K562 (cell line): Measurements from ENCODE around the gene C1QTNF12. TPM values are rescaled to one million over a fixed set of nuclear protein-coding genes. Genes with fewer than 3 reads are reported as not detected.
A peak's percentile ranks its signal among the peaks of the same experiment; 100 is the strongest.

Experiments used
- ATAC-seq: fragments of 200-7000 bp; cut with Tn5 transposase; 3 replicates; pipeline ENCODE4 v1.9.1; 2020; ENCODE audit warnings: moderate library complexity
- BruUV-seq: library from RNA; stranded (reverse); fragments of 400-500 nt; replicated peaks from 2 replicates; lab custom pipeline; 2021; lab: Mats Ljungman, UMichigan
- CTCF ChIA-PET: fragments of 300-600 bp; formaldehyde crosslinking; extraction: SDS; loops from one replicate; lab custom pipeline; 2021; ENCODE audit warnings: low intra/inter-chr PET ratio; lab: Yijun Ruan, JAX
- POLR2A ChIA-PET: fragments of 300-600, 350-650 bp; sonication (Branson Sonifier 250); formaldehyde crosslinking; extraction: SDS; loops from one replicate; lab custom pipeline; 2021; ENCODE audit warnings: antibody characterized with exemption, inconsistent platforms; lab: Yijun Ruan, JAX
- DNase-seq, 4 experiments: peaks; one replicate each; pipeline versions ENCODE4 v3.0.0 to v3.0.0-alpha.2; 2011 to 2018; ENCODE audit warnings: low spot score in 3 of 4, mixed read lengths in 3 of 4; ENCODE audit errors: extremely low read depth in 1 of 4
- FAIRE-seq: peaks from 2 replicates; lab custom pipeline; 2011; peaks lifted over from hg19 to GRCh38; lab: Jason Lieb, UNC
- H2AFZ ChIP-seq: 2 replicates; pipeline ENCODE4 v1.6.0; 2011; ENCODE audit warnings: low read depth, low read length, control low read depth, inconsistent platforms
- H3K27ac ChIP-seq: fragments of 200-600 bp; 3 replicates; pipeline ENCODE4 v1.8.0; 2011; ENCODE audit warnings: low read depth, mild to moderate bottlenecking, control low read depth, inconsistent platforms, low read length, moderate library complexity, mixed read lengths; ENCODE audit errors: extremely low read depth
- H3K27me3 ChIP-seq, 2 experiments: fragments of 300-600 bp in 1 of 2; 2 replicates in 1 of 2; 3 replicates in 1 of 2; pipeline versions ENCODE4 v1.6.0 to v1.8.0; 2011; ENCODE audit warnings: inconsistent platforms in 2 of 2, low read length in 2 of 2, mild to moderate bottlenecking in 1 of 2, mixed read lengths in 1 of 2, moderate library complexity in 1 of 2; ENCODE audit not compliant: control insufficient read depth in 2 of 2, insufficient read depth in 2 of 2
- H3K36me3 ChIP-seq: fragments of 300-600 bp; 3 replicates; pipeline ENCODE4 v1.8.0; 2011; ENCODE audit warnings: mild to moderate bottlenecking, low read length, inconsistent platforms; ENCODE audit not compliant: control insufficient read depth, insufficient read depth
- H3K4me1 ChIP-seq, 2 experiments: fragments of 200-600 bp in 1 of 2; replicated peaks in 1 of 2; 2 replicates in 1 of 2; 3 replicates in 1 of 2; pipeline versions ENCODE4 v1.5.1 to v1.8.0; 2011; ENCODE audit warnings: inconsistent platforms in 2 of 2, low read length in 2 of 2, mild to moderate bottlenecking in 1 of 2, mixed read lengths in 1 of 2, moderate library complexity in 1 of 2; ENCODE audit not compliant: control insufficient read depth in 2 of 2, insufficient read depth in 2 of 2
- H3K4me2 ChIP-seq: 2 replicates; pipeline ENCODE4 v1.6.1; 2011; ENCODE audit warnings: low read length, control low read depth, inconsistent platforms, mixed read lengths; ENCODE audit not compliant: insufficient read depth
- H3K4me3 ChIP-seq: fragments of 200-600 bp; sonication (generic), shearing (Covaris generic); 2 replicates; pipeline ENCODE4 v1.5.1; 2016; ENCODE audit warnings: control low read depth, inconsistent platforms
- H3K79me2 ChIP-seq: fragments of 200-600 bp; 3 replicates; pipeline ENCODE4 v1.8.0; 2011; ENCODE audit warnings: low read length, inconsistent platforms; ENCODE audit not compliant: control insufficient read depth, insufficient read depth
- H3K9ac ChIP-seq, 2 experiments: 2 replicates each; pipeline versions ENCODE4 v1.6.0 to v1.6.1; 2011; ENCODE audit warnings: low read depth in 2 of 2, low read length in 2 of 2, control low read depth in 1 of 2, inconsistent platforms in 1 of 2, mild to moderate bottlenecking in 1 of 2, mixed read lengths in 1 of 2; ENCODE audit not compliant: insufficient read depth in 1 of 2
- H3K9me1 ChIP-seq: one replicate; pipeline ENCODE4 v1.6.0; 2011; ENCODE audit warnings: inconsistent platforms, mild to moderate bottlenecking, low read length, moderate library complexity; ENCODE audit not compliant: control insufficient read depth, insufficient read depth
- H3K9me3 ChIP-seq: replicated peaks from 2 replicates; pipeline ENCODE4 v1.5.1; 2011; ENCODE audit warnings: low read depth, low read length, inconsistent platforms; ENCODE audit not compliant: control insufficient read depth, insufficient read depth
- H4K20me1 ChIP-seq: replicated peaks from 2 replicates; pipeline ENCODE4 v1.6.1; 2011; ENCODE audit warnings: low read length, inconsistent platforms, mixed read lengths; ENCODE audit not compliant: control insufficient read depth, insufficient read depth
- MIER1 ChIP-seq: fragments of 450-650 bp; IDR thresholded peaks from 2 replicates; pipeline ENCODE4 v1.6.1; 2016; ENCODE audit warnings: antibody characterized with exemption, mild to moderate bottlenecking, low read depth
- POLR2G ChIP-seq: fragments of 200-400 bp; formaldehyde crosslinking; IDR thresholded peaks from 2 replicates; pipeline ENCODE4 v1.6.1; 2017; ENCODE audit warnings: low read depth, mild to moderate bottlenecking, antibody characterized with exemption, low read length, moderate library complexity
- RBFOX2 ChIP-seq: fragments of 200-400 bp; formaldehyde crosslinking; IDR thresholded peaks from 2 replicates; pipeline ENCODE4 v1.6.1; 2017; ENCODE audit warnings: low read depth, mild to moderate bottlenecking, low read length, moderate library complexity
- YY1 ChIP-seq, 3 experiments: IDR thresholded peaks; 2 replicates each; pipeline ENCODE4 v1.6.1; 2011; ENCODE audit warnings: low read length in 2 of 3, mild to moderate bottlenecking in 2 of 3, moderate library complexity in 2 of 3, borderline replicate concordance in 1 of 3, control low read depth in 1 of 3, low read depth in 1 of 3; ENCODE audit not compliant: insufficient read depth in 3 of 3, insufficient replicate concordance in 2 of 3, control insufficient read depth in 1 of 3, insufficient read length in 1 of 3; ENCODE audit errors: extremely low read depth in 1 of 3
- ZNF253 ChIP-seq: fragments of 250-450 bp; sonication (Bioruptor Pico); conservative IDR thresholded peaks from 2 replicates; pipeline ENCODE4 v1.6.1; 2021; ENCODE audit warnings: mild to moderate bottlenecking
- WGBS: fragments of 100-300 bp; shearing (Covaris generic); methylation state at CpG from one replicate; pipeline ENCODE4 v1.1.6; 2016; ENCODE audit warnings: low coverage, mixed read lengths; ENCODE audit not compliant: insufficient coverage; ENCODE audit errors: missing lambda C conversion rate; 5-methylcytosine and 5-hydroxymethylcytosine counted together
- in situ Hi-C: fragments of 300-500 bp; cut with MboI; formaldehyde crosslinking; loops from 4 replicates; pipeline ENCODE4 v1.15.0; 2018; ENCODE audit warnings: inconsistent platforms, mixed read lengths
- intact Hi-C: fragments of 100-400 bp; cut with micrococcal nuclease; formaldehyde crosslinking; loops from 2 replicates; pipeline ENCODE4 v1.14.2; 2022
- polyA plus RNA-seq, 8 experiments: library from polyadenylated mRNA; depleted of rRNA in 4 of 8; stranded (reverse) in 5 of 8; unstranded in 3 of 8; fragments of >200 nt; fragmentation: Nextera tagmentation in 2 of 8; fragmentation: Illumina TruSeq in 1 of 8; extraction: Ambion mirVana in 2 of 8; extraction: Trizol in 1 of 8; gene quantifications; 2 replicates each; pipeline versions ENCODE4 v1.2.1 to v1.2.3, GENCODE V29; 2011 to 2014; ENCODE audit warnings: inconsistent platforms in 1 of 8, missing spikeins in 1 of 8
- total RNA-seq, 7 experiments: library from RNA; depleted of rRNA in 6 of 7; stranded (reverse); fragments of >200 nt in 6 of 7; fragmentation: Illumina TruSeq in 2 of 7; extraction: Trizol in 2 of 7; gene quantifications; 2 replicates each; pipeline versions ENCODE4 v1.2.1 to v1.2.3, GENCODE V29; 2011 to 2021; ENCODE audit warnings: low replicate concordance in 1 of 7
- TF ChIP-seq, protein P1 (sequence below): fragments of 250-450 bp; sonication (Bioruptor Pico); IDR thresholded peaks from 2 replicates; pipeline ENCODE4 v1.6.1; 2021; ENCODE audit warnings: mild to moderate bottlenecking
- TF ChIP-seq, protein P2 (sequence below): sonication (generic); formaldehyde crosslinking; IDR thresholded peaks from 2 replicates; pipeline ENCODE4 v1.8.1; 2023; ENCODE audit warnings: mild to moderate bottlenecking, missing genetic modification reagents
- TF ChIP-seq, protein P3 (sequence below), 2 experiments: fragments of 150-350 bp in 1 of 2; IDR thresholded peaks; 2 replicates each; pipeline ENCODE4 v1.6.1; 2012 to 2016; ENCODE audit warnings: low read depth in 2 of 2, low read length in 2 of 2, mild to moderate bottlenecking in 1 of 2, moderate library complexity in 1 of 2
- TF ChIP-seq, protein P4 (sequence below): fragments of 450-650 bp; IDR thresholded peaks from 2 replicates; pipeline ENCODE4 v1.6.1; 2016; ENCODE audit warnings: borderline replicate concordance

The C1QTNF12 gene
- total and polyA plus RNA-seq, 9 of the 15 experiments (the other 6 are each of a cell fraction or from before 2014, with no cell fraction given), result 0.11 to 4.3 (median 0.93) TPM; not detected in 3

DNA sequence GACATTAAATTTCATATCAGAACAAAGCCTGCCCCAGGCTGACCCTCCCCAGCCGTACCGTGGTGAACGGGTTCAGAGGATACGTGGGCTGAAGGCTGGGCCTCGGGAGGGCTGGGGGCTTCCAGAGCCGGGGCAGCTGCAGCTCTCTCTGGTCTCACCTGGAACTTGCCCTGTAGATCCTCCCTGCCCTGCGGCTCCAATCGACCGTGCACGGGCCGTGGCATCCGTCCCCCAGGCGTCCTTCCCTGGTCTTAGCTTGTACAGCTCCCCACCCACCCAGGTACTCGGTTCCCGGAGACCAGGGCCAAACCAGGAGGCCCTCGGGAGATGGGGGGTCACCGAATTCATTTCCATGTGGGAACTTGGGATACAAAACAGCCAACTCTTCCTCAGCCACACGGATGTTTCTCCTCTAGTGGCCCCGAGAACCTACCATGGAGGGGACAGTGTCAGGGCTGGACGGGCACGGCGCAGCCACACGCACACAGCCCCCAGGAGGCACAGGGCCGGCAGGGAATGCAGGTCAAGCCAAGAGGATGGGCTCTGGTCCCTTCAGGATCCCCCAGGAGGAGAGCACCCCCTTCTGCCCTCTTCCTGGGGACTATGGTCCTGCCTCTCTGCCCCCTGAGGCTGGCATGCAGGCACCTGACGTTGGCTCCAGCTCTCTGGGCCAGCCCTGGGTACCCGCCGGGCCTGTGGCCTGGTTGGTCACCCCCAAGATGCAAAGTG is 11.3 kb downstream of the C1QTNF12 start:
- FAIRE-seq, result no peak
- ATAC-seq, result no peak
- peaks cover 6 to 88% of the 10 kb centered on the region in 2 experiments; a peak in 4 of 5 replicates for H3K4me1 ChIP-seq

More for the DNA sequence above, 11.3 kb downstream of the C1QTNF12 start:
- no peak for DNase-seq
- ChIA-PET POLR2A (no interaction called here), CTCF (interaction anchor here (0.6 kb wide), 1 partner anchor 22 kb away, joined by 3 read pairs; no protein-coding TSS in a partner anchor)
- Histone ChIP-seq H3K36me3 (peaks cover 15% of the 10 kb centered on the region; the same call in 1 of the 3 replicates), H3K27ac (no peak overlapping the region), H3K9ac (peak overlapping the region in 1 of 2 experiments; percentile 0; a peak in 1 of 4 replicates), H3K9me3 (peaks cover 9% of the 10 kb centered on the region), H3K79me2 (peaks cover 44% of the 10 kb centered on the region), H3K27me3 (no peaks in the 10 kb centered on the region), H2AFZ (no peak overlapping the region), H3K4me2 (no peak overlapping the region), H4K20me1 (no peaks in the 10 kb centered on the region), H3K4me3 (no peak overlapping the region), H3K9me1 (no peaks in the 10 kb centered on the region)
- no TSS peak for BruUV-seq
- intact Hi-C loops, result no loop called here
- TF ChIP-seq, protein P1, sequence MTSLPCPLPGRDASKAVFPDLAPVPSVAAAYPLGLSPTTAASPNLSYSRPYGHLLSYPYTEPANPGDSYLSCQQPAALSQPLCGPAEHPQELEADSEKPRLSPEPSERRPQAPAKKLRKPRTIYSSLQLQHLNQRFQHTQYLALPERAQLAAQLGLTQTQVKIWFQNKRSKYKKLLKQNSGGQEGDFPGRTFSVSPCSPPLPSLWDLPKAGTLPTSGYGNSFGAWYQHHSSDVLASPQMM (CRISPR knock-in tag), result no peak
- TF ChIP-seq, protein P2, sequence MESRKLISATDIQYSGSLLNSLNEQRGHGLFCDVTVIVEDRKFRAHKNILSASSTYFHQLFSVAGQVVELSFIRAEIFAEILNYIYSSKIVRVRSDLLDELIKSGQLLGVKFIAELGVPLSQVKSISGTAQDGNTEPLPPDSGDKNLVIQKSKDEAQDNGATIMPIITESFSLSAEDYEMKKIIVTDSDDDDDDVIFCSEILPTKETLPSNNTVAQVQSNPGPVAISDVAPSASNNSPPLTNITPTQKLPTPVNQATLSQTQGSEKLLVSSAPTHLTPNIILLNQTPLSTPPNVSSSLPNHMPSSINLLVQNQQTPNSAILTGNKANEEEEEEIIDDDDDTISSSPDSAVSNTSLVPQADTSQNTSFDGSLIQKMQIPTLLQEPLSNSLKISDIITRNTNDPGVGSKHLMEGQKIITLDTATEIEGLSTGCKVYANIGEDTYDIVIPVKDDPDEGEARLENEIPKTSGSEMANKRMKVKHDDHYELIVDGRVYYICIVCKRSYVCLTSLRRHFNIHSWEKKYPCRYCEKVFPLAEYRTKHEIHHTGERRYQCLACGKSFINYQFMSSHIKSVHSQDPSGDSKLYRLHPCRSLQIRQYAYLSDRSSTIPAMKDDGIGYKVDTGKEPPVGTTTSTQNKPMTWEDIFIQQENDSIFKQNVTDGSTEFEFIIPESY (CRISPR knock-in tag), result 0 out of 2 replicates have a peak, but pooled peaks have one; percentile 2
- peak; percentile 6; the same call in 1 of the 2 replicates for TF ChIP-seq RBFOX2
- no peak for TF ChIP-seq ZNF253
- TF ChIP-seq POLR2G, result peak; percentile 32; the same call in 1 of the 2 replicates
- TF ChIP-seq, protein P3, sequence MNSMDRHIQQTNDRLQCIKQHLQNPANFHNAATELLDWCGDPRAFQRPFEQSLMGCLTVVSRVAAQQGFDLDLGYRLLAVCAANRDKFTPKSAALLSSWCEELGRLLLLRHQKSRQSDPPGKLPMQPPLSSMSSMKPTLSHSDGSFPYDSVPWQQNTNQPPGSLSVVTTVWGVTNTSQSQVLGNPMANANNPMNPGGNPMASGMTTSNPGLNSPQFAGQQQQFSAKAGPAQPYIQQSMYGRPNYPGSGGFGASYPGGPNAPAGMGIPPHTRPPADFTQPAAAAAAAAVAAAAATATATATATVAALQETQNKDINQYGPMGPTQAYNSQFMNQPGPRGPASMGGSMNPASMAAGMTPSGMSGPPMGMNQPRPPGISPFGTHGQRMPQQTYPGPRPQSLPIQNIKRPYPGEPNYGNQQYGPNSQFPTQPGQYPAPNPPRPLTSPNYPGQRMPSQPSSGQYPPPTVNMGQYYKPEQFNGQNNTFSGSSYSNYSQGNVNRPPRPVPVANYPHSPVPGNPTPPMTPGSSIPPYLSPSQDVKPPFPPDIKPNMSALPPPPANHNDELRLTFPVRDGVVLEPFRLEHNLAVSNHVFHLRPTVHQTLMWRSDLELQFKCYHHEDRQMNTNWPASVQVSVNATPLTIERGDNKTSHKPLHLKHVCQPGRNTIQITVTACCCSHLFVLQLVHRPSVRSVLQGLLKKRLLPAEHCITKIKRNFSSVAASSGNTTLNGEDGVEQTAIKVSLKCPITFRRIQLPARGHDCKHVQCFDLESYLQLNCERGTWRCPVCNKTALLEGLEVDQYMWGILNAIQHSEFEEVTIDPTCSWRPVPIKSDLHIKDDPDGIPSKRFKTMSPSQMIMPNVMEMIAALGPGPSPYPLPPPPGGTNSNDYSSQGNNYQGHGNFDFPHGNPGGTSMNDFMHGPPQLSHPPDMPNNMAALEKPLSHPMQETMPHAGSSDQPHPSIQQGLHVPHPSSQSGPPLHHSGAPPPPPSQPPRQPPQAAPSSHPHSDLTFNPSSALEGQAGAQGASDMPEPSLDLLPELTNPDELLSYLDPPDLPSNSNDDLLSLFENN (IDR thresholded peaks at IDR 0.05; ENCODE audit: low read depth in 2 of 2, low read length in 2 of 2), result no peak
- TF ChIP-seq, protein P4, sequence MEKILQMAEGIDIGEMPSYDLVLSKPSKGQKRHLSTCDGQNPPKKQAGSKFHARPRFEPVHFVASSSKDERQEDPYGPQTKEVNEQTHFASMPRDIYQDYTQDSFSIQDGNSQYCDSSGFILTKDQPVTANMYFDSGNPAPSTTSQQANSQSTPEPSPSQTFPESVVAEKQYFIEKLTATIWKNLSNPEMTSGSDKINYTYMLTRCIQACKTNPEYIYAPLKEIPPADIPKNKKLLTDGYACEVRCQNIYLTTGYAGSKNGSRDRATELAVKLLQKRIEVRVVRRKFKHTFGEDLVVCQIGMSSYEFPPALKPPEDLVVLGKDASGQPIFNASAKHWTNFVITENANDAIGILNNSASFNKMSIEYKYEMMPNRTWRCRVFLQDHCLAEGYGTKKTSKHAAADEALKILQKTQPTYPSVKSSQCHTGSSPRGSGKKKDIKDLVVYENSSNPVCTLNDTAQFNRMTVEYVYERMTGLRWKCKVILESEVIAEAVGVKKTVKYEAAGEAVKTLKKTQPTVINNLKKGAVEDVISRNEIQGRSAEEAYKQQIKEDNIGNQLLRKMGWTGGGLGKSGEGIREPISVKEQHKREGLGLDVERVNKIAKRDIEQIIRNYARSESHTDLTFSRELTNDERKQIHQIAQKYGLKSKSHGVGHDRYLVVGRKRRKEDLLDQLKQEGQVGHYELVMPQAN, result no peak
- TF ChIP-seq YY1 (IDR thresholded peaks at IDR 0.05; ENCODE audit: borderline replicate concordance in 1 of 3, control insufficient read depth in 1 of 3, extremely low read depth in 1 of 3, insufficient read depth in 3 of 3, insufficient read length in 1 of 3, insufficient replicate concordance in 2 of 3, low read depth in 1 of 3, low read length in 2 of 3), result no peak
- no peak for TF ChIP-seq MIER1
- in situ Hi-C loops, result no loop called here
- 83% methylated on average over 26 of the region's 27 CpGs for WGBS
